GM13976 (cell line): ENCODE measurements around the gene MRPS23.
A peak's percentile ranks its signal among the peaks of the same experiment; 100 is the strongest.

Source experiments
- DNase-seq: peaks from one replicate; pipeline ENCODE4 v3.0.0; 2012; ENCODE audit warnings: low spot score
- CTCF ChIP-seq: IDR thresholded peaks from 2 replicates; pipeline ENCODE4 v1.5.1; 2012; ENCODE audit warnings: borderline replicate concordance, mild to moderate bottlenecking; ENCODE audit not compliant: insufficient read depth; ENCODE audit errors: extremely low read depth, missing control alignments, control extremely low read depth
- in situ Hi-C: fragments of 300-500 bp; cut with MboI; formaldehyde crosslinking; loops from one replicate; pipeline ENCODE4 v1.12.0; 2022; ENCODE audit warnings: low sequenced_read_pairs, mixed read lengths, inconsistent platforms; ENCODE audit not compliant: unreplicated experiment

The MRPS23 gene

GRCh38 chr17:57868910-57869616, 19.2 kb upstream of the MRPS23 start:
- no peak for TF ChIP-seq CTCF
- in situ Hi-C loops: no loop called here
- no peak for DNase-seq

GRCh38 chr17:57868007-57868909, 18.4 kb upstream of the MRPS23 start:
- in situ Hi-C loops: no loop called here
- no peak for TF ChIP-seq CTCF
- peak; percentile 86 for DNase-seq

- DNase-seq: no peak
- in situ Hi-C loops: no loop called here
- TF ChIP-seq CTCF: no peak
These were observed 17.3 kb upstream of the MRPS23 start for GRCh38 chr17:57867126-57867525.

GRCh38 chr17:57866723-57867122, 16.9 kb upstream of the MRPS23 start:
- TF ChIP-seq CTCF: no peak
- no peak for DNase-seq
- in situ Hi-C loops: no loop called here

- DNase-seq: no peak
- no peak for TF ChIP-seq CTCF
- in situ Hi-C loops: no loop called here
These were observed 16.5 kb upstream of the MRPS23 start for GRCh38 chr17:57866319-57866718.

- TF ChIP-seq CTCF: no peak
- DNase-seq: no peak
- in situ Hi-C loops: no loop called here
These were observed 14.4 kb upstream of the MRPS23 start for GRCh38 chr17:57864273-57864672.
